Measurements from ENCODE around the gene IKZF4.
"Not testable (repeated sequence)": the region's sequence is repeated elsewhere in the genome, so short reads cannot be mapped to it uniquely, and the experiment has no call there.

Gene IKZF4

GRCh38 chr12:55996201-55996714 is 24.6 kb upstream of the IKZF4 start:
- Histone ChIP-seq H3K9me3 (ENCODE audit: low read length) (no peaks in the 10 kb centered on the region), H3K4me3 (ENCODE audit: low read depth, low read length, poor library complexity, severe bottlenecking) (no peak overlapping the region), H3K4me1 (ENCODE audit: insufficient read depth, low read length, severe bottlenecking) (peaks cover 8% of the 10 kb centered on the region), H3K9ac (ENCODE audit: low read length) (no peak overlapping the region), H3K9me2 (ENCODE audit: low read depth, low read length) (no peaks in the 10 kb centered on the region), H3K27ac (ENCODE audit: low read depth, low read length, poor library complexity, severe bottlenecking) (no peak overlapping the region), H3K4me2 (ENCODE audit: low read length) (no peak overlapping the region), H3F3A (ENCODE audit: insufficient read depth, low read length) (0 out of 2 replicates have a peak, but pooled peaks cover 4% of the 10 kb centered on the region), H3K27me3 (ENCODE audit: insufficient read depth, low read length) (no peaks in the 10 kb centered on the region), H4K20me1 (ENCODE audit: insufficient read depth, low read length) (no peaks in the 10 kb centered on the region), H2AFZ (ENCODE audit: low read length) (no peak overlapping the region), H3K79me2 (ENCODE audit: insufficient read depth, low read length) (no peaks in the 10 kb centered on the region), H3K36me3 (ENCODE audit: insufficient read depth, low read length) (peaks cover 39% of the 10 kb centered on the region)
- TF ChIP-seq CTCF (IDR thresholded peaks at IDR 0.05; ENCODE audit: low read length) (peak; percentile 94), EZH2 (IDR thresholded peaks at IDR 0.05; ENCODE audit: borderline replicate concordance, low read length) (no peak)

GRCh38 chr12:55996715-55997534 is 23.9 kb upstream of the IKZF4 start, which contains the start of gene SUOX:
TSS of gene SUOX (plus strand) at chr12:55997276. CDS start at chr12:56002222, 4,946 bp downstream.
- H3F3A ChIP-seq (ENCODE audit: insufficient read depth, low read length): 0 out of 2 replicates have a peak, but pooled peaks cover 4% of the 10 kb centered on the region
- no peaks in the 10 kb centered on the region for H3K27me3 ChIP-seq (ENCODE audit: insufficient read depth, low read length)
- peaks cover 32% of the 10 kb centered on the region for H3K36me3 ChIP-seq (ENCODE audit: insufficient read depth, low read length)
- H2AFZ ChIP-seq (ENCODE audit: low read length): no peak within 1 kb of the TSS
- H3K4me2 ChIP-seq (ENCODE audit: low read length): peak within 1 kb of the TSS; percentile 16; the same call in 1 of the 2 replicates
- no peaks in the 10 kb centered on the region for H4K20me1 ChIP-seq (ENCODE audit: insufficient read depth, low read length)
- no peak within 1 kb of the TSS for H3K4me3 ChIP-seq (ENCODE audit: low read depth, low read length, poor library complexity, severe bottlenecking)
- H3K4me1 ChIP-seq (ENCODE audit: insufficient read depth, low read length, severe bottlenecking): peaks cover 8% of the 10 kb centered on the region
- H3K9ac ChIP-seq (ENCODE audit: low read length): no peak within 1 kb of the TSS
- TF ChIP-seq CTCF (IDR thresholded peaks at IDR 0.05; ENCODE audit: low read length) (no peak), EZH2 (IDR thresholded peaks at IDR 0.05; ENCODE audit: borderline replicate concordance, low read length) (no peak)
- no peak within 1 kb of the TSS for H3K27ac ChIP-seq (ENCODE audit: low read depth, low read length, poor library complexity, severe bottlenecking)
- H3K79me2 ChIP-seq (ENCODE audit: insufficient read depth, low read length): no peaks in the 10 kb centered on the region
- no peaks in the 10 kb centered on the region for H3K9me2 ChIP-seq (ENCODE audit: low read depth, low read length)
- H3K9me3 ChIP-seq (ENCODE audit: low read length): no peaks in the 10 kb centered on the region

GRCh38 chr12:55997535-55997859 is 23.3 kb upstream of the IKZF4 start:
- no peak overlapping the region for H3K9ac ChIP-seq (ENCODE audit: low read length)
- H3K4me2 ChIP-seq (ENCODE audit: low read length): no peak overlapping the region
- H3K9me2 ChIP-seq (ENCODE audit: low read depth, low read length): no peaks in the 10 kb centered on the region
- peaks cover 27% of the 10 kb centered on the region for H3K36me3 ChIP-seq (ENCODE audit: insufficient read depth, low read length)
- no peaks in the 10 kb centered on the region for H3K9me3 ChIP-seq (ENCODE audit: low read length)
- H3K4me3 ChIP-seq (ENCODE audit: low read depth, low read length, poor library complexity, severe bottlenecking): no peak overlapping the region
- H4K20me1 ChIP-seq (ENCODE audit: insufficient read depth, low read length): no peaks in the 10 kb centered on the region
- TF ChIP-seq EZH2 (IDR thresholded peaks at IDR 0.05; ENCODE audit: borderline replicate concordance, low read length): no peak
- no peak for TF ChIP-seq CTCF (IDR thresholded peaks at IDR 0.05; ENCODE audit: low read length)
- no peak overlapping the region for H3K27ac ChIP-seq (ENCODE audit: low read depth, low read length, poor library complexity, severe bottlenecking)
- H3F3A ChIP-seq (ENCODE audit: insufficient read depth, low read length): 0 out of 2 replicates have a peak, but pooled peaks cover 4% of the 10 kb centered on the region
- peaks cover 8% of the 10 kb centered on the region for H3K4me1 ChIP-seq (ENCODE audit: insufficient read depth, low read length, severe bottlenecking)
- no peaks in the 10 kb centered on the region for H3K27me3 ChIP-seq (ENCODE audit: insufficient read depth, low read length)
- no peak overlapping the region for H2AFZ ChIP-seq (ENCODE audit: low read length)
- no peaks in the 10 kb centered on the region for H3K79me2 ChIP-seq (ENCODE audit: insufficient read depth, low read length)

- H3K9ac ChIP-seq (ENCODE audit: low read length); H3K36me3 ChIP-seq (ENCODE audit: insufficient read depth, low read length); H3K4me1 ChIP-seq (ENCODE audit: insufficient read depth, low read length, severe bottlenecking); H3K27ac ChIP-seq (ENCODE audit: low read depth, low read length, poor library complexity, severe bottlenecking); H3F3A ChIP-seq (ENCODE audit: insufficient read depth, low read length); H3K9me3 ChIP-seq (ENCODE audit: low read length); H3K9me2 ChIP-seq (ENCODE audit: low read depth, low read length); H3K27me3 ChIP-seq (ENCODE audit: insufficient read depth, low read length); H2AFZ ChIP-seq (ENCODE audit: low read length); H3K4me2 ChIP-seq (ENCODE audit: low read length); H3K4me3 ChIP-seq (ENCODE audit: low read depth, low read length, poor library complexity, severe bottlenecking); H4K20me1 ChIP-seq (ENCODE audit: insufficient read depth, low read length); H3K79me2 ChIP-seq (ENCODE audit: insufficient read depth, low read length): not testable (repeated sequence)
These were observed 21.3 kb upstream of the IKZF4 start for GRCh38 chr12:55999522-55999921.

GRCh38 chr12:55999999-56000540 is 20.8 kb upstream of the IKZF4 start:
- H2AFZ ChIP-seq (ENCODE audit: low read length); H3K9me3 ChIP-seq (ENCODE audit: low read length); H3K27me3 ChIP-seq (ENCODE audit: insufficient read depth, low read length); H3K79me2 ChIP-seq (ENCODE audit: insufficient read depth, low read length); H3K4me1 ChIP-seq (ENCODE audit: insufficient read depth, low read length, severe bottlenecking); H3F3A ChIP-seq (ENCODE audit: insufficient read depth, low read length); H3K4me3 ChIP-seq (ENCODE audit: low read depth, low read length, poor library complexity, severe bottlenecking); H3K4me2 ChIP-seq (ENCODE audit: low read length); H3K9ac ChIP-seq (ENCODE audit: low read length); H3K36me3 ChIP-seq (ENCODE audit: insufficient read depth, low read length); H4K20me1 ChIP-seq (ENCODE audit: insufficient read depth, low read length); H3K9me2 ChIP-seq (ENCODE audit: low read depth, low read length); H3K27ac ChIP-seq (ENCODE audit: low read depth, low read length, poor library complexity, severe bottlenecking): not testable (repeated sequence)
